CD8-positive, alpha-beta memory T cell (primary cell): ENCODE results near the gene ZFPM1. TPM values are rescaled to one million over a fixed set of nuclear protein-coding genes. Genes with fewer than 3 reads are reported as not detected.

Source experiments
- CTCF ChIA-PET: fragments of 350-600 bp; sonication (Branson Sonifier 250); formaldehyde crosslinking; loops from one replicate; lab custom pipeline; 2021; ENCODE audit warnings: antibody characterized with exemption; lab: Charles Lee
- POLR2A ChIA-PET: fragments of 350-600 bp; sonication (Branson Sonifier 250); formaldehyde crosslinking; loops from one replicate; lab custom pipeline; 2021; ENCODE audit warnings: antibody characterized with exemption; lab: Charles Lee
- DNase-seq, 5 donors: peaks; one replicate each; pipeline versions ENCODE4 v3.0.0 to v3.0.0-alpha.2; 2020 to 2022; ENCODE audit warnings: mixed read lengths in 1 of 5
- H3K27ac ChIP-seq: one replicate; pipeline ENCODE4 v1.7.0; 2013; ENCODE audit warnings: low read depth, mild to moderate bottlenecking, low read length, moderate library complexity
- H3K27me3 ChIP-seq: 2 replicates; pipeline ENCODE4 v1.7.0; 2013; ENCODE audit warnings: low read length, mild to moderate bottlenecking; ENCODE audit not compliant: insufficient read depth, poor library complexity, severe bottlenecking
- H3K36me3 ChIP-seq: 2 replicates; pipeline ENCODE4 v1.7.0; 2013; ENCODE audit warnings: mild to moderate bottlenecking, low read length, moderate library complexity; ENCODE audit not compliant: insufficient read depth
- H3K4me1 ChIP-seq: 2 replicates; pipeline ENCODE4 v1.7.0; 2013; ENCODE audit warnings: mild to moderate bottlenecking, low read length, moderate library complexity; ENCODE audit not compliant: insufficient read depth
- H3K4me3 ChIP-seq: 2 replicates; pipeline ENCODE4 v1.7.0; 2013; ENCODE audit warnings: mild to moderate bottlenecking, low read length
- H3K9me3 ChIP-seq: 2 replicates; pipeline ENCODE4 v1.7.0; 2013; ENCODE audit warnings: mild to moderate bottlenecking, low read length
- H3K27ac Mint-ChIP-seq, 8 donors: one replicate each; pipeline ENCODE4 v1.8.0; 2020 to 2021; ENCODE audit warnings: mixed read lengths in 8 of 8, mild to moderate bottlenecking in 6 of 8, inconsistent platforms in 3 of 8, moderate library complexity in 3 of 8
- H3K27me3 Mint-ChIP-seq, 2 donors: one replicate each; pipeline ENCODE4 v1.8.0; 2020 to 2021; ENCODE audit warnings: mixed read lengths in 2 of 2, mild to moderate bottlenecking in 1 of 2, moderate library complexity in 1 of 2
- H3K36me3 Mint-ChIP-seq, 3 donors: one replicate each; pipeline ENCODE4 v1.8.0; 2020 to 2021; ENCODE audit warnings: mixed read lengths in 3 of 3, inconsistent platforms in 1 of 3, mild to moderate bottlenecking in 1 of 3
- H3K4me1 Mint-ChIP-seq, 3 donors: one replicate each; pipeline ENCODE4 v1.8.0; 2020 to 2021; ENCODE audit warnings: mixed read lengths in 3 of 3, inconsistent platforms in 1 of 3, mild to moderate bottlenecking in 1 of 3
- H3K4me3 Mint-ChIP-seq, 7 donors: one replicate each; pipeline ENCODE4 v1.8.0; 2020 to 2021; ENCODE audit warnings: mixed read lengths in 7 of 7, mild to moderate bottlenecking in 6 of 7, moderate library complexity in 4 of 7, inconsistent platforms in 2 of 7
- H3K9me3 Mint-ChIP-seq, 5 donors: one replicate each; pipeline ENCODE4 v1.8.0; 2020 to 2022; ENCODE audit warnings: mixed read lengths in 5 of 5, mild to moderate bottlenecking in 3 of 5, moderate library complexity in 2 of 5, inconsistent platforms in 1 of 5
- polyA plus RNA-seq: library from polyadenylated mRNA; unstranded; fragments of 300-500 nt; fragmentation: Illumina TruSeq; gene quantifications from one replicate; pipeline ENCODE4 v1.2.3, GENCODE V29; 2021
- total RNA-seq, 2 experiments: library from RNA; stranded (reverse); gene quantifications; one replicate each; pipeline ENCODE4 v1.2.3, GENCODE V29; 2021

ZFPM1 gene
- total and polyA plus RNA-seq, 3 experiments from 2014 or later, result 0.71 to 16.7 (median 15.5) TPM

DNA sequence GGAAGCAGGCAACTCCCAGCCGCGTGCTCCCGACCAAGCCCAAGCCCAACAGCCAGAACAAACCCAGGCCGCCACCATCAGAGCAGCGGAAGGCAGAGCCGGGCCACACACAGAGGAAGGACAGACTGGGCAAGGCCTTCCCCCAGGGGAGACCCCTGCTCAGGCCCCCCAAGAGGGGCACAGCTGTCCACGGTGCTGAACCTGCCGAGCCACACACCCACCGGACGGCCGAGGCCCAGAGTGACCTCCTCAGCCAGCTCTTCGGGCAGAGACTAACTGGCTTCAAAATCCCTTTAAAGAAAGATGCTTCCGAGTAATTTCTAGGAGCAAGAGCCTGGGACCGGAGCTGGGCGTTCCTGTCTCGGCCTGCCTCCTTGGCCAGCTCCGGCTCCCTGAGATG lies 14.1 kb upstream of the ZFPM1 start:
- ChIA-PET CTCF (interaction anchor here (1.0 to 2.3 kb wide), 5 partner anchors 8 to 658 kb away, joined by 4 to 7 read pairs (median 5); no protein-coding TSS in a partner anchor), POLR2A (no interaction called here)
- H3K27ac Mint-ChIP-seq, result no peak overlapping the region

GRCh38 chr16:88439706-88440105 lies 13.4 kb upstream of the ZFPM1 start:
- no peaks in the 10 kb centered on the region for H3K4me1 ChIP-seq
- H3K27me3 ChIP-seq, result no peaks in the 10 kb centered on the region
- Mint-ChIP-seq H3K27me3 (peaks cover 0 to 1% of the 10 kb centered on the region in 2 donors), H3K4me1 (peaks cover 0 to 4% (median 4%) of the 10 kb centered on the region in 3 donors), H3K27ac (no peak overlapping the region), H3K36me3 (no peaks in the 10 kb centered on the region), H3K4me3 (no peak overlapping the region), H3K9me3 (no peaks in the 10 kb centered on the region)
- no peaks in the 10 kb centered on the region for H3K36me3 ChIP-seq
- no peak for DNase-seq
- no peak overlapping the region for H3K4me3 ChIP-seq
- ChIA-PET CTCF (interaction anchor here (2.3 kb wide), 1 partner anchor 659 kb away, joined by 7 read pairs; no protein-coding TSS in a partner anchor), POLR2A (no interaction called here)
- no peaks in the 10 kb centered on the region for H3K9me3 ChIP-seq
- H3K27ac ChIP-seq, result no peak overlapping the region

More for the DNA sequence above, 14.1 kb upstream of the ZFPM1 start:
- H3K4me3 ChIP-seq, result no peak overlapping the region
- no peak overlapping the region for H3K4me3 Mint-ChIP-seq
- DNase-seq, result no peak
- no peaks in the 10 kb centered on the region for H3K36me3 ChIP-seq
- no peaks in the 10 kb centered on the region for H3K9me3 Mint-ChIP-seq
- no peak overlapping the region for H3K27ac ChIP-seq
- peaks cover 0 to 4% (median 4%) of the 10 kb centered on the region in 3 donors for H3K4me1 Mint-ChIP-seq
- H3K36me3 Mint-ChIP-seq, result no peaks in the 10 kb centered on the region
- H3K9me3 ChIP-seq, result no peaks in the 10 kb centered on the region
- H3K27me3 Mint-ChIP-seq, result peaks cover 0 to 1% of the 10 kb centered on the region in 2 donors
- H3K27me3 ChIP-seq, result no peaks in the 10 kb centered on the region
- no peaks in the 10 kb centered on the region for H3K4me1 ChIP-seq

- no peak overlapping the region for H3K4me3 Mint-ChIP-seq
- H3K36me3 ChIP-seq, result no peaks in the 10 kb centered on the region
- no peaks in the 10 kb centered on the region for H3K4me1 ChIP-seq
- DNase-seq, result no peak
- ChIA-PET CTCF (no interaction called here), POLR2A (no interaction called here)
- peaks cover 0 to 4% (median 4%) of the 10 kb centered on the region in 3 donors for H3K4me1 Mint-ChIP-seq
- H3K27me3 Mint-ChIP-seq, result peaks cover 0 to 1% of the 10 kb centered on the region in 2 donors
- H3K27me3 ChIP-seq, result no peaks in the 10 kb centered on the region
- no peaks in the 10 kb centered on the region for H3K9me3 ChIP-seq
- no peak overlapping the region for H3K27ac Mint-ChIP-seq
- no peak overlapping the region for H3K27ac ChIP-seq
- H3K4me3 ChIP-seq, result no peak overlapping the region
- no peaks in the 10 kb centered on the region for H3K9me3 Mint-ChIP-seq
- no peaks in the 10 kb centered on the region for H3K36me3 Mint-ChIP-seq
Measured at GRCh38 chr16:88440111-88440510, 13.0 kb upstream of the ZFPM1 start.

DNA sequence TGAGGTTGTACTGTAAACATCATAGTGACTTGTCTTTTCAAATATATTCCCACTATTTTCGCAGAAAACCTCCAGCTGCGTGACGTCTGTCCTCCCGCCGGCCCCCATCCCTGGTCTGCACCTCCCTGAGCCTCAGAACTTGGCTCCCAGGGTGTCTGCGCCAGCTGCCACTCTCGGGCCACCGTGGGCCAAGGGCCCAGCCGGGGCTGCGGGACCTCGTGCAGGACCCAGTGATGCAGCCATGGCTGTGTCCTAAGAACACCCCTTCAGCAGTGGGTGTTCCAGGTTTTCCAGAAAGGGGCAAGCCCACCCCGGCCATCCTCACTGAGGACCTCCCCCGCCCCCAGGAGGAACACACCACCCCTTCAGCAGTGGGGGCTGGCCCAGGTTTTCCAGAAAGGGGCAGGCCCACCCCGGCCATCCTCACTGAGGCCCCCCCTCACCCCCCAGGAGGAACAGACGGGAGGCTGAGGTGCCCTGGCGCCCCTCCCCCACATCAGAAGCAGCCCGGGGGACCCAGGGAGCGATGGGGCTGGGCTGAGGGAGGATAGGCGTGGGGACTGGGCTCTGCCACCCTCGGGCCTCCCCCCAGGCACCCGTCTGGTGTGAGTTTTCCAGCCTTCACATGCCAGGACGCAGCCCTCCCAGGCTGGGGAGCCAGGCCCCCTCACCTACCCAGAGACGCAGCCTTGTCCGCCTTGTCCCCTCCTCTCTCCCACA lies 12.2 kb upstream of the ZFPM1 start:
- no peak overlapping the region for H3K27ac ChIP-seq
- no peaks in the 10 kb centered on the region for H3K9me3 Mint-ChIP-seq
- DNase-seq, result no peak
- no peaks in the 10 kb centered on the region for H3K4me1 ChIP-seq
- H3K27ac Mint-ChIP-seq, result peak overlapping the region in 1 of 8 donors; percentile 55
- H3K4me3 Mint-ChIP-seq, result peak overlapping the region in 1 of 7 donors; percentile 18
- H3K27me3 Mint-ChIP-seq, result peaks cover 0 to 1% of the 10 kb centered on the region in 2 donors
- H3K36me3 Mint-ChIP-seq, result no peaks in the 10 kb centered on the region
- peaks cover 0 to 4% (median 4%) of the 10 kb centered on the region in 3 donors for H3K4me1 Mint-ChIP-seq
- ChIA-PET POLR2A (no interaction called here), CTCF (interaction anchor here (1.4 kb wide), 1 partner anchor 662 kb away, joined by 4 read pairs; no protein-coding TSS in a partner anchor)
- H3K4me3 ChIP-seq, result no peak overlapping the region
- no peaks in the 10 kb centered on the region for H3K9me3 ChIP-seq
- H3K36me3 ChIP-seq, result no peaks in the 10 kb centered on the region
- H3K27me3 ChIP-seq, result no peaks in the 10 kb centered on the region

DNA sequence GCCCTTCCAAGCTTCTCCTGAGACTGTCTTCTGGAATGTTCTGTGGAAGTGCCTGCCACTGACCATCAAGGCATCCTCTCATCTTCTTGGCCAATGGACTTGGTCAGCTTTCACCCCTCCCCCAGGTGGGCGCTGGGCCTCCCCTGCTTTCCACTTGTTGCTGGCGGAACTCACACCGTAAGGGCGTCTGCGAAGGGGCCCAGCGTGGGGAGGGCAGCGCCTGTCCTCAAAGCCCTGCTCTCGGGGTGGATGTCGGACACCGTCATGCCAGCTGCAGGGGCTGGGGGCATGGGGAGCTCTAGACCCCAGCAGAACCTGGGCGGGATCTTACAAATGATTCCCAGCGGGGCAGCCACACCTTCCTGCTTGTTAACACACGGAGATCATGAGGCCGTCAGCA lies 11.6 kb upstream of the ZFPM1 start:
- no peak overlapping the region for H3K27ac ChIP-seq
- CTCF ChIA-PET, result interaction anchor here (1.4 kb wide), 1 partner anchor 662 kb away, joined by 4 read pairs; no protein-coding TSS in a partner anchor
- POLR2A ChIA-PET, result no interaction called here
- Mint-ChIP-seq H3K36me3 (no peaks in the 10 kb centered on the region), H3K4me3 (no peak overlapping the region), H3K4me1 (peaks cover 0 to 4% (median 4%) of the 10 kb centered on the region in 3 donors), H3K27me3 (peaks cover 0 to 3% of the 10 kb centered on the region in 2 donors), H3K27ac (peak overlapping the region in 1 of 8 donors; percentile 55), H3K9me3 (no peaks in the 10 kb centered on the region)
- DNase-seq, result no peak
- no peak overlapping the region for H3K4me3 ChIP-seq
- H3K36me3 ChIP-seq, result no peaks in the 10 kb centered on the region
- no peaks in the 10 kb centered on the region for H3K9me3 ChIP-seq
- no peaks in the 10 kb centered on the region for H3K27me3 ChIP-seq
- no peaks in the 10 kb centered on the region for H3K4me1 ChIP-seq

DNA sequence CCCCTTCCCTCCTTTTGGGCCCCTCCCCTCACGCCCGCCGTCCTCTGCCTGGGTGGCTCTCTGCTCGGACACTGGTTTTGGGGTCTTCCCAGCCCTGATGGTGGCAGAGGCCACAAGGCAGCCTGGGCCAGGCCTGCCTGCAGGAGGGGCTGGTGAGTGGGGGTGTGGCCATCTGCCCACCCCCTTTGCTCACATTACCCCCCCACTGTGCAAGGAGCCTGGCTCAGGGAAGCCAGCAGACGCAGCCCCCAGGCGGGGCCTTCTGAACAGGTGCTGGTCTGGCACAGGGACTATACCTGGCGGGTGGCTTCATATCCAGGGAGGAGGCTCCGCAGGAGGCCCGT lies 10.7 kb upstream of the ZFPM1 start:
- no peak overlapping the region for H3K27ac ChIP-seq
- no peaks in the 10 kb centered on the region for H3K36me3 Mint-ChIP-seq
- no peaks in the 10 kb centered on the region for H3K36me3 ChIP-seq
- H3K9me3 Mint-ChIP-seq, result no peaks in the 10 kb centered on the region
- H3K9me3 ChIP-seq, result no peaks in the 10 kb centered on the region
- no peak overlapping the region for H3K4me3 ChIP-seq
- no peaks in the 10 kb centered on the region for H3K27me3 ChIP-seq
- peaks cover 0 to 3% of the 10 kb centered on the region in 2 donors for H3K27me3 Mint-ChIP-seq
- POLR2A ChIA-PET, result no interaction called here
- no peak for DNase-seq
- H3K4me3 Mint-ChIP-seq, result no peak overlapping the region
- H3K4me1 Mint-ChIP-seq, result peaks cover 0 to 4% (median 4%) of the 10 kb centered on the region in 3 donors
- H3K4me1 ChIP-seq, result no peaks in the 10 kb centered on the region
- CTCF ChIA-PET, result interaction anchor here (1.4 kb wide), 1 partner anchor 663 kb away, joined by 4 read pairs; no protein-coding TSS in a partner anchor
- no peak overlapping the region for H3K27ac Mint-ChIP-seq

- H3K4me1 ChIP-seq, result no peaks in the 10 kb centered on the region
- Mint-ChIP-seq H3K27me3 (peaks cover 0 to 3% of the 10 kb centered on the region in 2 donors), H3K36me3 (no peaks in the 10 kb centered on the region), H3K27ac (no peak overlapping the region), H3K9me3 (no peaks in the 10 kb centered on the region), H3K4me3 (no peak overlapping the region), H3K4me1 (peaks cover 0 to 4% (median 4%) of the 10 kb centered on the region in 3 donors)
- no peaks in the 10 kb centered on the region for H3K9me3 ChIP-seq
- H3K4me3 ChIP-seq, result no peak overlapping the region
- H3K27me3 ChIP-seq, result no peaks in the 10 kb centered on the region
- DNase-seq, result peak; percentile 72 to 84 (median 76)
- no peak overlapping the region for H3K27ac ChIP-seq
- no peaks in the 10 kb centered on the region for H3K36me3 ChIP-seq
- CTCF ChIA-PET, result interaction anchor here (0.6 to 2.3 kb wide), 7 partner anchors 12 to 120 kb away, joined by 3 to 10 read pairs (median 3); no protein-coding TSS in a partner anchor
- POLR2A ChIA-PET, result no interaction called here
Measured at GRCh38 chr16:88442727-88443576, 10.1 kb upstream of the ZFPM1 start.
